Measurements from ENCODE around the gene TUBGCP6.
"Not testable (repeated sequence)": the region's sequence is repeated elsewhere in the genome, so short reads cannot be mapped to it uniquely, and the experiment has no call there.

TUBGCP6 gene

GRCh38 chr22:50170453-50171318 lies 74.1 kb downstream of the TUBGCP6 start, which contains the start of gene PANX2:
Gene PANX2, plus strand, starts transcription at chr22:50170731. Its CDS starts 0 bp downstream, at chr22:50170731.
- H3K79me2 ChIP-seq (ENCODE audit: insufficient read depth, low read depth): no peaks in the 10 kb centered on the region
- H2AFZ ChIP-seq (ENCODE audit: low read depth): no peak within 1 kb of the TSS
- no peaks in the 10 kb centered on the region for H3K4me1 ChIP-seq (ENCODE audit: low read depth, poor library complexity, severe bottlenecking)
- no peaks in the 10 kb centered on the region for H3K27me3 ChIP-seq (ENCODE audit: insufficient read depth, low read depth)
- TF ChIP-seq CTCF (conservative IDR thresholded peaks at IDR 0.05; ENCODE audit: low read depth, low read length): no peak
- H3K4me2 ChIP-seq: no peak within 1 kb of the TSS
- no peaks in the 10 kb centered on the region for H4K20me1 ChIP-seq (ENCODE audit: insufficient read depth)
- peak within 1 kb of the TSS; percentile 55; the same call in 1 of the 2 replicates for H3K9ac ChIP-seq
- H3K36me3 ChIP-seq (ENCODE audit: insufficient read depth): no peaks in the 10 kb centered on the region
- H3K4me3 ChIP-seq (IDR thresholded peaks at IDR 0.05; ENCODE audit: insufficient read depth, low read depth, low read length): no peak within 1 kb of the TSS
- no peak within 1 kb of the TSS for H3K27ac ChIP-seq

- peak overlapping the region; percentile 55; the same call in 1 of the 2 replicates for H3K9ac ChIP-seq
- no peak for TF ChIP-seq CTCF (conservative IDR thresholded peaks at IDR 0.05; ENCODE audit: low read depth, low read length)
- H2AFZ ChIP-seq (ENCODE audit: low read depth): no peak overlapping the region
- H3K4me2 ChIP-seq: no peak overlapping the region
- no peaks in the 10 kb centered on the region for H3K4me1 ChIP-seq (ENCODE audit: low read depth, poor library complexity, severe bottlenecking)
- no peaks in the 10 kb centered on the region for H3K79me2 ChIP-seq (ENCODE audit: insufficient read depth, low read depth)
- no peaks in the 10 kb centered on the region for H3K36me3 ChIP-seq (ENCODE audit: insufficient read depth)
- H4K20me1 ChIP-seq (ENCODE audit: insufficient read depth): no peaks in the 10 kb centered on the region
- H3K27ac ChIP-seq: no peak overlapping the region
- no peak overlapping the region for H3K4me3 ChIP-seq (IDR thresholded peaks at IDR 0.05; ENCODE audit: insufficient read depth, low read depth, low read length)
- H3K27me3 ChIP-seq (ENCODE audit: insufficient read depth, low read depth): no peaks in the 10 kb centered on the region
These were observed 75.0 kb downstream of the TUBGCP6 start for GRCh38 chr22:50169774-50170341.

- no peak overlapping the region for H2AFZ ChIP-seq (ENCODE audit: low read depth)
- no peak overlapping the region for H3K4me3 ChIP-seq (IDR thresholded peaks at IDR 0.05; ENCODE audit: insufficient read depth, low read depth, low read length)
- no peaks in the 10 kb centered on the region for H3K79me2 ChIP-seq (ENCODE audit: insufficient read depth, low read depth)
- H3K4me2 ChIP-seq: no peak overlapping the region; the same call in 1 of the 2 replicates
- peak overlapping the region; percentile 55; the same call in 1 of the 2 replicates for H3K9ac ChIP-seq
- H3K27ac ChIP-seq: no peak overlapping the region
- no peak for TF ChIP-seq CTCF (conservative IDR thresholded peaks at IDR 0.05; ENCODE audit: low read depth, low read length)
- H3K27me3 ChIP-seq (ENCODE audit: insufficient read depth, low read depth): no peaks in the 10 kb centered on the region
- H3K36me3 ChIP-seq (ENCODE audit: insufficient read depth): no peaks in the 10 kb centered on the region
- no peaks in the 10 kb centered on the region for H3K4me1 ChIP-seq (ENCODE audit: low read depth, poor library complexity, severe bottlenecking)
- H4K20me1 ChIP-seq (ENCODE audit: insufficient read depth): no peaks in the 10 kb centered on the region
These were observed 75.6 kb downstream of the TUBGCP6 start for GRCh38 chr22:50169181-50169759.

- H3K27ac ChIP-seq; H3K4me3 ChIP-seq (IDR thresholded peaks at IDR 0.05; ENCODE audit: insufficient read depth, low read depth, low read length); H3K4me2 ChIP-seq; H3K36me3 ChIP-seq (ENCODE audit: insufficient read depth); H2AFZ ChIP-seq (ENCODE audit: low read depth); H3K27me3 ChIP-seq (ENCODE audit: insufficient read depth, low read depth); H3K79me2 ChIP-seq (ENCODE audit: insufficient read depth, low read depth); H3K9ac ChIP-seq; H4K20me1 ChIP-seq (ENCODE audit: insufficient read depth); H3K4me1 ChIP-seq (ENCODE audit: low read depth, poor library complexity, severe bottlenecking): not testable (repeated sequence)
These were observed 76.2 kb downstream of the TUBGCP6 start for GRCh38 chr22:50168490-50169180.

All from KMS-11 (cell line).